ENCODE measurements around the gene TIMMDC1.

Gene TIMMDC1

DNA sequence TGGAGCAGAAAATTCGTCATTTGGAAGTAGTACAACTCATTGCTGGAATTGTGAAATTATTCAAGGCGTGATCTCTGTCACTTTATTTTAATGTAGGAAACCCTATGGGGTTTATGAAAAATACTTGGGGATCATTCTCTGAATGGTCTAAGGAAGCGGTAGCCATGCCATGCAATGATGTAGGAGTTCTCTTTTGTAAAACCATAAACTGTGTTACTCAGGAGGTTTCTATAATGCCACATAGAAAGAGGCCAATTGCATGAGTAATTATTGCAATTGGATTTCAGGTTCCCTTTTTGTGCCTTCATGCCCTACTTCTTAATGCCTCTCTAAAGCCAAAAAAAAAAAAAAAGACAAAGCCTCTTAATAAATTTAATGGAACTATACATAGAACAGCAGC is 5.5 kb upstream of the TIMMDC1 start:
- H3K27ac ChIP-seq (ENCODE audit: poor library complexity, severe bottlenecking), result no peak overlapping the region
- DNase-seq (ENCODE audit: low spot score) (no peak), ATAC-seq (ENCODE audit: low read depth) (no peak)

DNA sequence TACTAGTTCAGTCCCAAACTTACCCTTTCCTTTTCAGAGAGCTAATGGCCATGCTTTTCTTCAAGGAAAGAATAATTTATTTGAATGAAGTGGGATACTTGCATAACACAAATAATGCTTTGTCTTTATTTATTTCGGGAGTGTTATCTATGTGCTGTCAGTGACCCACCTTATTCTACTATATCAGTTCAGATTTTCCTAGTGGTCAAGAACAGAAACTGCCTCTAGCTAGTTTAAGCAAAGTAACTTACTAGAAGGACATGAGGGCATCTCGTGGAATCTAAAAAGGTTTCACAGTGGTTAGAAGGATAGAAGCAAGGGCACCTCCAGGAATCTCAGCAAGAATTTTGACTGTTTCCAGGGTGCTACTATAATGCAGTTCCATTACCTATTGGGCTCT is 3.8 kb upstream of the TIMMDC1 start:
- DNase-seq (ENCODE audit: low spot score), result no peak
- H3K27me3 ChIP-seq (ENCODE audit: insufficient read depth, poor library complexity, severe bottlenecking), result no peaks in the 10 kb centered on the region

More for the DNA sequence above, 5.5 kb upstream of the TIMMDC1 start:
- no peak for TF ChIP-seq CTCF (IDR thresholded peaks at IDR 0.05; ENCODE audit: poor library complexity, severe bottlenecking)
- H3K4me1 ChIP-seq (ENCODE audit: insufficient read depth, poor library complexity, severe bottlenecking), result peaks cover 3% of the 10 kb centered on the region
- peaks cover 20% of the 10 kb centered on the region for H3K36me3 ChIP-seq (ENCODE audit: low read depth)
- H3K4me3 ChIP-seq (ENCODE audit: severe bottlenecking), result no peak overlapping the region
- no peaks in the 10 kb centered on the region for H3K27me3 ChIP-seq (ENCODE audit: insufficient read depth, poor library complexity, severe bottlenecking)
- no peaks in the 10 kb centered on the region for H3K9me3 ChIP-seq (ENCODE audit: severe bottlenecking)

DNA sequence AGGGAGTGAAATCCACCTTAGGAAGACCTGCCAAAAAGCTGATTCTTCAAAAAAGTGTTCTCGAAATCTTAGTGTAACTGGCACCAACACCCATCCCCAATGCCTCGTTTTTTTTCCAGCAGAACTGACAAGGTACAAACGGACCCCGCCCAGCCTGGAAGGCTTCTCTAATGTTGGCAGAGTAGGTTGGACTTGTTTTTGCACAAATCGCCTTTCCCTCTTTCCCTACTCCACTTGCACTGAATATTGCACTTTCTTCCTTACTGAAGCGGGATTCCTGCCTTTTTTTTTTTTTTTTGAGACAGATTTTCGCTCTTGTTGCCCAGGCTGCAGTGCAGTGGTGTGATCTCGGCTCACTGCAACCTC is 544 bp upstream of the TIMMDC1 start:
- peaks cover 16% of the 10 kb centered on the region for H3K4me1 ChIP-seq (ENCODE audit: insufficient read depth, poor library complexity, severe bottlenecking)
- DNase-seq (ENCODE audit: low spot score) (no peak), ATAC-seq (ENCODE audit: low read depth) (peak; percentile 1; the same call in 1 of the 3 replicates)
- H3K27me3 ChIP-seq (ENCODE audit: insufficient read depth, poor library complexity, severe bottlenecking), result no peaks in the 10 kb centered on the region
- H3K27ac ChIP-seq (ENCODE audit: poor library complexity, severe bottlenecking), result peak overlapping the region; percentile 55
- no peaks in the 10 kb centered on the region for H3K9me3 ChIP-seq (ENCODE audit: severe bottlenecking)
- no peak for TF ChIP-seq CTCF (IDR thresholded peaks at IDR 0.05; ENCODE audit: poor library complexity, severe bottlenecking)
- H3K36me3 ChIP-seq (ENCODE audit: low read depth), result peaks cover 27% of the 10 kb centered on the region
- H3K4me3 ChIP-seq (ENCODE audit: severe bottlenecking), result peak overlapping the region; percentile 44

More for the DNA sequence above, 3.8 kb upstream of the TIMMDC1 start:
- peaks cover 5% of the 10 kb centered on the region for H3K4me1 ChIP-seq (ENCODE audit: insufficient read depth, poor library complexity, severe bottlenecking)
- no peaks in the 10 kb centered on the region for H3K9me3 ChIP-seq (ENCODE audit: severe bottlenecking)
- TF ChIP-seq CTCF (IDR thresholded peaks at IDR 0.05; ENCODE audit: poor library complexity, severe bottlenecking), result no peak
- H3K27ac ChIP-seq (ENCODE audit: poor library complexity, severe bottlenecking), result no peak overlapping the region
- H3K4me3 ChIP-seq (ENCODE audit: severe bottlenecking), result no peak overlapping the region
- no peak for ATAC-seq (ENCODE audit: low read depth)
- H3K36me3 ChIP-seq (ENCODE audit: low read depth), result peaks cover 12% of the 10 kb centered on the region; the same call in 1 of the 2 replicates

DNA sequence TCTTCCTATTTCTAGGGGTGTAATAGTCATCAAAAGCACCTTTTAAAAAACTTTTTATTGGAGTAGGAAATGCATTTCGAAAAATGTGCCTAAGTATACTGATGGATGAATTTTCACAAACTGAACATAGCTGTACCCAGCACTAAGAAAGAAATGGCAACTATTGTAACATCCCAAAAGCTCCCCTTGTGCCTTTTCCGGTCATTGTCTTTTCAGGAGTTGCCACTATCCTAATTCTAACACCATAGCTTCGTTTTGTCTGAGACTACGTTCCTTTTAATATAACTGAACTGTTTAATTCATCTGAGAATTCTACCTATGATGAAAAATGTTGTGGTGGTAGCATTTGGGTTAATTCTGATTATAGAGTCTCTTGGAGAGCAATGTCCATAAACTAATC is 1.9 kb downstream of the TIMMDC1 start:
- no peaks in the 10 kb centered on the region for H3K27me3 ChIP-seq (ENCODE audit: insufficient read depth, poor library complexity, severe bottlenecking)
- ATAC-seq (ENCODE audit: low read depth) (no peak), DNase-seq (ENCODE audit: low spot score) (no peak)
- H3K4me3 ChIP-seq (ENCODE audit: severe bottlenecking), result no peak overlapping the region
- H3K36me3 ChIP-seq (ENCODE audit: low read depth), result peaks cover 47% of the 10 kb centered on the region
- H3K27ac ChIP-seq (ENCODE audit: poor library complexity, severe bottlenecking), result no peak overlapping the region
- TF ChIP-seq CTCF (IDR thresholded peaks at IDR 0.05; ENCODE audit: poor library complexity, severe bottlenecking), result no peak
- H3K4me1 ChIP-seq (ENCODE audit: insufficient read depth, poor library complexity, severe bottlenecking), result peaks cover 16% of the 10 kb centered on the region
- H3K9me3 ChIP-seq (ENCODE audit: severe bottlenecking), result no peaks in the 10 kb centered on the region

DNA sequence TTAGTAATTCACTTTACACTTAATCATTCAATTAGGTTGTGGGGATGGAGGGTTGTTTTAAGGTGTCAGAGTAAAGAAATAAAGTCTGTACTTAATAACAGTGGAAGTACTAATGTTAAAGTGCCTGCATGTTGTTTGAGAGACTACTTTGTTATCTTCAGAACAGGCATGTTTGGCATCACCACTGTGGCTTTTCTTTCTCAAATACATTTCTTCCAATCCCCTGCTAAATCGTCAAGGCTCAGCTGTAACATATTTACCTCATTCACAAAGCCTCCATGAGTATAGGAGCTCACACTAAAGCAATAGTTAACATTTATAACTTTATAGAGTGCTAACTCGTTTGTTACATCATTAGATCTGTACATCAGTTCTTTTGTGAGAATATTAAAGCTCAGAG is 2.6 kb downstream of the TIMMDC1 start:
- Histone ChIP-seq H3K27me3 (ENCODE audit: insufficient read depth, poor library complexity, severe bottlenecking) (no peaks in the 10 kb centered on the region), H3K4me1 (ENCODE audit: insufficient read depth, poor library complexity, severe bottlenecking) (peaks cover 16% of the 10 kb centered on the region), H3K27ac (ENCODE audit: poor library complexity, severe bottlenecking) (no peak overlapping the region), H3K9me3 (ENCODE audit: severe bottlenecking) (no peaks in the 10 kb centered on the region), H3K4me3 (ENCODE audit: severe bottlenecking) (no peak overlapping the region), H3K36me3 (ENCODE audit: low read depth) (peaks cover 54% of the 10 kb centered on the region)
- ATAC-seq (ENCODE audit: low read depth) (no peak), DNase-seq (ENCODE audit: low spot score) (no peak)
- TF ChIP-seq CTCF (IDR thresholded peaks at IDR 0.05; ENCODE audit: poor library complexity, severe bottlenecking), result no peak
